Esophagus muscularis mucosa (tissue), 4 donors: ENCODE data around the gene HIP1R. TPM values are rescaled to one million over a fixed set of nuclear protein-coding genes. Genes with fewer than 3 reads are reported as not detected.
A peak's percentile ranks its signal among the peaks of the same experiment; 100 is the strongest.

Experiments used
- DNase-seq: peaks from one replicate; pipeline ENCODE4 v3.0.0-alpha.2; 2017; ENCODE audit errors: extremely low spot score
- H3K27ac ChIP-seq, 4 donors: fragments of 200-600 bp; sonication (generic); replicated peaks in 1 of 4; 1 replicate in 3 of 4; 2 replicates in 1 of 4; pipeline ENCODE4 v1.5.1; 2016 to 2019; ENCODE audit warnings: mild to moderate bottlenecking in 1 of 4
- H3K27me3 ChIP-seq, 4 donors: fragments of 200-600 bp; sonication (generic); one replicate each; pipeline versions ENCODE4 v1.5.1 to v1.6.0; 2016 to 2019
- H3K36me3 ChIP-seq, 4 donors: fragments of 200-600 bp; sonication (generic); one replicate each; pipeline ENCODE4 v1.5.1; 2016 to 2019
- H3K4me1 ChIP-seq, 4 donors: fragments of 200-600 bp; sonication (generic); one replicate each; pipeline ENCODE4 v1.5.1; 2016 to 2019
- H3K4me3 ChIP-seq, 4 donors: fragments of 200-600 bp; sonication (generic); 1 replicate in 2 of 4; 2 replicates in 2 of 4; pipeline ENCODE4 v1.5.1; 2016 to 2019; ENCODE audit warnings: mild to moderate bottlenecking in 4 of 4, moderate library complexity in 1 of 4
- H3K9me3 ChIP-seq, 4 donors: fragments of 200-600 bp; sonication (generic); 1 replicate in 3 of 4; 2 replicates in 1 of 4; pipeline ENCODE4 v1.5.1; 2016 to 2019
- CTCF ChIP-seq, 3 experiments: fragments of 200-600 bp in 2 of 3; fragments of 450-650 bp in 1 of 3; sonication (generic) in 2 of 3; IDR thresholded peaks; one replicate each; pipeline ENCODE4 v1.5.1; 2017 to 2019; ENCODE audit warnings: antibody characterized with exemption in 3 of 3, mild to moderate bottlenecking in 2 of 3, moderate library complexity in 1 of 3
- EP300 ChIP-seq: sonication (generic); formaldehyde crosslinking; IDR thresholded peaks from one replicate; pipeline ENCODE4 v1.6.1; 2017; ENCODE audit warnings: antibody characterized with exemption
- POLR2A ChIP-seq: fragments of 450-650 bp; IDR thresholded peaks from one replicate; pipeline ENCODE4 v1.6.1; 2017; ENCODE audit warnings: antibody characterized with exemption, moderate library complexity, mild to moderate bottlenecking, low read depth
- POLR2AphosphoS5 ChIP-seq, 2 donors: sonication (generic); formaldehyde crosslinking; IDR thresholded peaks; one replicate each; pipeline ENCODE4 v1.6.1; 2017; ENCODE audit warnings: antibody characterized with exemption in 2 of 2
- WGBS: methylation state at CpG from one replicate; pipeline ENCODE4 v1.1.5; 2018; 5-methylcytosine and 5-hydroxymethylcytosine counted together
- intact Hi-C: fragments of 100-400 bp; cut with DNase I; formaldehyde crosslinking; loops from one replicate; pipeline ENCODE4 v1.15.1; 2023
- total RNA-seq, 4 donors: library from RNA; depleted of rRNA; stranded (reverse); fragments of >200 nt; gene quantifications; one replicate each; pipeline versions ENCODE4 v1.1.0 to v1.2.1, GENCODE V29; 2016

Gene HIP1R
- total RNA-seq, 4 donors from 2014 or later, result 13.3 to 38.3 (median 23.7) TPM

- Histone ChIP-seq H3K36me3 (no peaks in the 10 kb centered on the region), H3K9me3 (no peaks in the 10 kb centered on the region), H3K4me1 (peaks cover 0 to 5% (median 0%) of the 10 kb centered on the region in 4 donors), H3K27me3 (no peaks in the 10 kb centered on the region), H3K4me3 (no peak overlapping the region), H3K27ac (no peak overlapping the region)
- TF ChIP-seq POLR2AphosphoS5 (IDR thresholded peaks at IDR 0.05) (no peak), POLR2A (no peak), EP300 (no peak), CTCF (IDR thresholded peaks at IDR 0.05) (no peak)
- no peak for DNase-seq
- WGBS, result 87% methylated on average over 5 of the region's 5 CpGs
- intact Hi-C loops, result loop anchor here (5.0 to 10.0 kb wide), 2 partner anchors 64 to 162 kb away; no protein-coding TSS in a partner anchor
These were observed 44.7 kb upstream of the HIP1R start for GRCh38 chr12:122790393-122791075.

GRCh38 chr12:122793685-122794106, 41.6 kb upstream of the HIP1R start:
- peaks cover 0 to 5% (median 0%) of the 10 kb centered on the region in 4 donors for H3K4me1 ChIP-seq

DNA sequence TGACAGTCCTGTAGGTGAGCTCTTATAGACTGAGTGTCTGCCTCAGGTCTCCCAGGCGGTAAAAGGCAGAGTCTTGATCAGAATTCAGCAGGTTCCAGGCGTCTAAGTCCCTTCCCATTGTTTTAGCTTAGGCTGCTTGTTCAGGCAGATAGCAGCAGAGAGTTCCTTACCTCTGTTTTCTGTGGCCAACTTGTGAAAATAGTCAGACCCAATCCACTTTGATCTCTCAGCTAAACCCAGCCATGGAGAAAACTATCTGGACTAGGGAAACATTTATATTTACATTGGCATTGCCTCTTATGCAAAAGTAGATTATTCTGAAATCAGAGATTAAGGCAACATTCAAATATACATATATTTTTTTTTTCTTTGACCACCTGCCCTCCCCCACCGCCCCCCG, 39.5 kb upstream of the HIP1R start:
- TF ChIP-seq POLR2AphosphoS5 (IDR thresholded peaks at IDR 0.05), result no peak
- no peak for TF ChIP-seq CTCF (IDR thresholded peaks at IDR 0.05)
- no peak for TF ChIP-seq EP300
- no peak for TF ChIP-seq POLR2A
- WGBS, result 89% methylated on average over 4 of the region's 4 CpGs
- no peaks in the 10 kb centered on the region for H3K9me3 ChIP-seq
- peaks cover 0 to 5% (median 0%) of the 10 kb centered on the region in 4 donors for H3K4me1 ChIP-seq
- H3K27me3 ChIP-seq, result no peaks in the 10 kb centered on the region
- no peak overlapping the region for H3K4me3 ChIP-seq
- intact Hi-C loops, result loop anchor here (10.0 kb wide), 1 partner anchor 59 kb away; no protein-coding TSS in a partner anchor
- no peak overlapping the region for H3K27ac ChIP-seq
- DNase-seq, result no peak
- no peaks in the 10 kb centered on the region for H3K36me3 ChIP-seq

More at GRCh38 chr12:122793685-122794106, 41.6 kb upstream of the HIP1R start:
- no peak overlapping the region for H3K4me3 ChIP-seq
- no peaks in the 10 kb centered on the region for H3K27me3 ChIP-seq
- no peaks in the 10 kb centered on the region for H3K9me3 ChIP-seq
- DNase-seq, result no peak
- no peak overlapping the region for H3K27ac ChIP-seq
- H3K36me3 ChIP-seq, result no peaks in the 10 kb centered on the region
- 19% methylated on average over 10 of the region's 10 CpGs for WGBS
- TF ChIP-seq POLR2A (no peak), CTCF (IDR thresholded peaks at IDR 0.05) (peak; percentile 67 to 78 (median 73))
- intact Hi-C loops, result loop anchor here (5.0 to 10.0 kb wide), 2 partner anchors 61 to 159 kb away; no protein-coding TSS in a partner anchor

DNA sequence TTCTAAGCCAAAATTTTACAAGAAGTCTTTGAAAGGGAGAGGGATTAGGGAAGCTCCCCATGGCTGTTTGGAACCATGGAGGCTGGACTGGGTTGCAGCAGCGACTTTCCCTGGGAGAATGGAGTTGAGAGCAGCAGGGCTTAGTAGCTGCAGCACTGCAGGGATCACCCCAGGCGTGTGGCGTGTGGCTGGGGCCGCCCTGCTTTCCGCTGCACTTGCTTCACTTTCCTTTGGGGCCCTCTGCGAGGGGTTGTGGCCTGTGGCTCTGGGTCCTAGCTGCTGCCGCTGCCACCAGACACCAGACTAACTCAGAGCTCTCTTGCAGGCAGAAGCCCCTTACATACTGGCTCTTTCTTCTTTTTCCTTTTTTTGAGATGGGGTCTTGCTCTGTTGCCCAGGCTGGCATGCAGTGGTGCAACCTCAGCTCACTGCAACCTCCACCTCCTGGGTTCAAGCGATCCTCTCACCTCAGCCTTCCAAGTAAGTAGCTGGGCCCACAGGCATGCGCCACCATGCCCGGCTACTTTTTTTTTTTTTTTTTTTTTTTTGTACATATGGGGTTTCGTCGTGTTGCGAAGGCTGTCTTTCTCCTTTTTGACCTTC, 35.5 kb upstream of the HIP1R start:
- intact Hi-C loops, result loop anchor here (10.0 kb wide), 1 partner anchor 55 kb away; no protein-coding TSS in a partner anchor
- WGBS, result 72% methylated on average over 13 of the region's 13 CpGs
- no peak overlapping the region for H3K27ac ChIP-seq

More for the DNA sequence above, 35.5 kb upstream of the HIP1R start:
- H3K27me3 ChIP-seq, result no peaks in the 10 kb centered on the region
- no peaks in the 10 kb centered on the region for H3K4me1 ChIP-seq
- no peaks in the 10 kb centered on the region for H3K9me3 ChIP-seq
- TF ChIP-seq EP300 (no peak), CTCF (IDR thresholded peaks at IDR 0.05) (no peak), POLR2AphosphoS5 (IDR thresholded peaks at IDR 0.05) (no peak), POLR2A (no peak)
- no peak for DNase-seq
- H3K36me3 ChIP-seq, result no peaks in the 10 kb centered on the region
- H3K4me3 ChIP-seq, result no peak overlapping the region
